Common myeloid progenitor, CD34-positive (primary cell): ENCODE results near the gene CCRL2.
A peak's percentile ranks its signal among the peaks of the same experiment; 100 is the strongest.
"Not testable (repeated sequence)": the region's sequence is repeated elsewhere in the genome, so short reads cannot be mapped to it uniquely, and the experiment has no call there.

ENCODE experiments used
- CTCF ChIA-PET: fragments of 350-600 bp; sonication (Branson Sonifier 250); formaldehyde crosslinking; loops from one replicate; lab custom pipeline; 2021; ENCODE audit warnings: antibody characterized with exemption; lab: Charles Lee
- POLR2A ChIA-PET: fragments of 350-600 bp; sonication (Branson Sonifier 250); formaldehyde crosslinking; loops from one replicate; lab custom pipeline; 2021; ENCODE audit warnings: antibody characterized with exemption; lab: Charles Lee
- DNase-seq, 3 donors: peaks; one replicate each; pipeline versions ENCODE4 v3.0.0 to v3.0.0-alpha.2; 2013
- H3K27ac ChIP-seq, 2 experiments: 1 replicate in 1 of 2; 2 replicates in 1 of 2; pipeline ENCODE4 v1.7.0; 2013; ENCODE audit warnings: inconsistent platforms in 2 of 2, low read length in 2 of 2, mild to moderate bottlenecking in 2 of 2, low read depth in 1 of 2, moderate library complexity in 1 of 2; ENCODE audit not compliant: severe bottlenecking in 2 of 2, insufficient read depth in 1 of 2, poor library complexity in 1 of 2
- H3K27me3 ChIP-seq, 5 experiments: replicated peaks in 2 of 5; 1 replicate in 3 of 5; 2 replicates in 2 of 5; pipeline versions ENCODE4 v1.6.1 to v1.7.0; 2013; ENCODE audit warnings: low read length in 4 of 5, mild to moderate bottlenecking in 2 of 5, moderate library complexity in 2 of 5, inconsistent platforms in 1 of 5; ENCODE audit not compliant: insufficient read depth in 5 of 5, control insufficient read depth in 4 of 5
- H3K36me3 ChIP-seq, 4 experiments: 1 replicate in 2 of 4; 2 replicates in 2 of 4; pipeline versions ENCODE4 v1.6.1 to v1.7.0; 2013; ENCODE audit warnings: low read length in 3 of 4, control low read depth in 1 of 4, mild to moderate bottlenecking in 1 of 4; ENCODE audit not compliant: control insufficient read depth in 4 of 4, insufficient read depth in 4 of 4
- H3K4me1 ChIP-seq, 4 experiments: 1 replicate in 3 of 4; 2 replicates in 1 of 4; pipeline versions ENCODE4 v1.6.1 to v1.7.1; 2013; ENCODE audit warnings: low read length in 3 of 4, mild to moderate bottlenecking in 3 of 4, control low read depth in 1 of 4, inconsistent platforms in 1 of 4, moderate library complexity in 1 of 4; ENCODE audit not compliant: control insufficient read depth in 4 of 4, insufficient read depth in 4 of 4; ENCODE audit errors: control extremely low read depth in 1 of 4
- H3K4me3 ChIP-seq, 7 experiments: 1 replicate in 4 of 7; 2 replicates in 3 of 7; pipeline versions ENCODE4 v1.5.1 to v1.7.0; 2013; ENCODE audit warnings: mild to moderate bottlenecking in 7 of 7, low read length in 6 of 7, moderate library complexity in 6 of 7, inconsistent platforms in 2 of 7, low read depth in 2 of 7, control low read depth in 1 of 7; ENCODE audit not compliant: insufficient read depth in 4 of 7, control insufficient read depth in 1 of 7; ENCODE audit errors: extremely low read depth in 1 of 7
- H3K9me3 ChIP-seq, 5 experiments: 1 replicate in 4 of 5; 2 replicates in 1 of 5; pipeline versions ENCODE4 v1.6.1 to v1.7.1; 2013; ENCODE audit warnings: low read length in 4 of 5, mild to moderate bottlenecking in 2 of 5, inconsistent platforms in 1 of 5, low read depth in 1 of 5, moderate library complexity in 1 of 5; ENCODE audit not compliant: control insufficient read depth in 4 of 5, insufficient read depth in 2 of 5; ENCODE audit errors: control extremely low read depth in 1 of 5
- WGBS: methylation state at CpG from one replicate; pipeline ENCODE4 v1.1.5; 2013; ENCODE audit not compliant: insufficient coverage; 5-methylcytosine and 5-hydroxymethylcytosine counted together

The CCRL2 gene

GRCh38 chr3:46389306-46389705, 17.8 kb upstream of the CCRL2 start:
- POLR2A ChIA-PET: no interaction called here
- 85% methylated on average over 6 of the region's 6 CpGs for WGBS
- Histone ChIP-seq H3K4me1 (peaks cover 6 to 21% (median 16%) of the 10 kb centered on the region in 4 experiments), H3K27me3 (no peaks in the 10 kb centered on the region), H3K36me3 (no peaks in the 10 kb centered on the region), H3K4me3 (no peak overlapping the region), H3K27ac (no peak overlapping the region), H3K9me3 (peaks cover 0 to 4% (median 0%) of the 10 kb centered on the region in 5 experiments)
- CTCF ChIA-PET: interaction anchor here (0.9 kb wide), 1 partner anchor 10 kb away, joined by 3 read pairs; no protein-coding TSS in a partner anchor
- no peak for DNase-seq

- H3K9me3 ChIP-seq, H3K27ac ChIP-seq, H3K36me3 ChIP-seq, CTCF ChIA-PET, H3K4me3 ChIP-seq, POLR2A ChIA-PET, H3K27me3 ChIP-seq, DNase-seq: not testable (repeated sequence)
- 95% methylated on average over 5 of the region's 5 CpGs for WGBS
- H3K4me1 ChIP-seq: peaks cover 2 to 18% (median 11%) of the 10 kb centered on the region in 4 experiments
Measured at GRCh38 chr3:46391526-46391925, 15.5 kb upstream of the CCRL2 start.

- POLR2A ChIA-PET: interaction anchor here (0.7 kb wide), 1 partner anchor 525 kb away, joined by 3 read pairs; no protein-coding TSS in a partner anchor
Measured at GRCh38 chr3:46393011-46393410, 14.0 kb upstream of the CCRL2 start.

GRCh38 chr3:46393554-46394434, 13.3 kb upstream of the CCRL2 start:
- H3K4me3 ChIP-seq: no peak overlapping the region
- WGBS: 88% methylated on average over 7 of the region's 8 CpGs
- peaks cover 4 to 23% (median 11%) of the 10 kb centered on the region in 4 experiments for H3K4me1 ChIP-seq
- POLR2A ChIA-PET: interaction anchor here (0.7 kb wide), 1 partner anchor 525 kb away, joined by 3 read pairs; no protein-coding TSS in a partner anchor
- H3K27ac ChIP-seq: no peak overlapping the region
- H3K9me3 ChIP-seq: no peaks in the 10 kb centered on the region
- no peaks in the 10 kb centered on the region for H3K27me3 ChIP-seq
- no peaks in the 10 kb centered on the region for H3K36me3 ChIP-seq
- CTCF ChIA-PET: interaction anchor here (1.0 kb wide), 1 partner anchor 23 kb away, joined by 3 read pairs; the partner anchor contains the start of gene CCR5
- no peak for DNase-seq

More at GRCh38 chr3:46393011-46393410, 14.0 kb upstream of the CCRL2 start:
- H3K4me1 ChIP-seq: peaks cover 4 to 22% (median 11%) of the 10 kb centered on the region in 4 experiments
- H3K27ac ChIP-seq: no peak overlapping the region
- H3K27me3 ChIP-seq: no peaks in the 10 kb centered on the region
- CTCF ChIA-PET: no interaction called here
- no peak for DNase-seq
- 100% methylated on average over 1 of the region's 2 CpGs for WGBS
- no peak overlapping the region for H3K4me3 ChIP-seq
- no peaks in the 10 kb centered on the region for H3K36me3 ChIP-seq
- no peaks in the 10 kb centered on the region for H3K9me3 ChIP-seq

- Histone ChIP-seq H3K27me3 (no peaks in the 10 kb centered on the region), H3K9me3 (no peaks in the 10 kb centered on the region), H3K4me3 (no peak overlapping the region), H3K36me3 (no peaks in the 10 kb centered on the region), H3K27ac (no peak overlapping the region), H3K4me1 (peaks cover 4 to 37% (median 11%) of the 10 kb centered on the region in 4 experiments)
- ChIA-PET CTCF (interaction anchor here (1.3 kb wide), 1 partner anchor 12 kb away, joined by 6 read pairs; the partner anchor contains the start of genes CCR5AS and CCRL2), POLR2A (no interaction called here)
- DNase-seq: no peak
- 70% methylated on average over 6 of the region's 6 CpGs for WGBS
Measured at GRCh38 chr3:46395210-46395661, 11.8 kb upstream of the CCRL2 start.

- CTCF ChIA-PET: interaction anchor here (1.3 kb wide), 1 partner anchor 11 kb away, joined by 6 read pairs; the partner anchor contains the start of genes CCR5AS and CCRL2
- Histone ChIP-seq H3K36me3 (no peaks in the 10 kb centered on the region), H3K27ac (no peak overlapping the region), H3K9me3 (no peaks in the 10 kb centered on the region), H3K4me1 (peaks cover 4 to 37% (median 11%) of the 10 kb centered on the region in 4 experiments), H3K4me3 (no peak overlapping the region), H3K27me3 (no peaks in the 10 kb centered on the region)
- 29% methylated on average over 3 of the region's 6 CpGs for WGBS
- DNase-seq: peak in 2 of 3 donors; percentile 55 to 71
- POLR2A ChIA-PET: no interaction called here
Measured at GRCh38 chr3:46395766-46396530, 11.1 kb upstream of the CCRL2 start.
